DOHH2 (cell line): ENCODE data around the gene SPATA6.

ENCODE experiments used
- H3F3A ChIP-seq: fragments of 200-600 bp; sonication (generic), shearing (Covaris generic); 2 replicates; pipeline ENCODE4 v1.6.0; 2016; ENCODE audit warnings: antibody characterized with exemption, mild to moderate bottlenecking; ENCODE audit not compliant: control insufficient read depth, insufficient read depth
- H3K27ac ChIP-seq: fragments of 200-600 bp; sonication (generic); 2 replicates; pipeline ENCODE4 v1.5.1; 2014; ENCODE audit warnings: low read depth, mild to moderate bottlenecking, low read length, moderate library complexity
- H3K27me3 ChIP-seq: fragments of 200-600 bp; sonication (generic); 2 replicates; pipeline ENCODE4 v1.6.1; 2014; ENCODE audit warnings: mild to moderate bottlenecking, low read length, mixed read lengths; ENCODE audit not compliant: control insufficient read depth
- H3K36me3 ChIP-seq: fragments of 200-600 bp; sonication (generic); 2 replicates; pipeline ENCODE4 v1.6.1; 2014; ENCODE audit warnings: mild to moderate bottlenecking, low read length, moderate library complexity, mixed read lengths; ENCODE audit not compliant: control insufficient read depth
- H3K4me1 ChIP-seq: fragments of 200-600 bp; sonication (generic); 2 replicates; pipeline ENCODE4 v1.6.1; 2014; ENCODE audit warnings: mild to moderate bottlenecking, low read length, mixed read lengths; ENCODE audit not compliant: control insufficient read depth
- H3K4me2 ChIP-seq: fragments of 200-600 bp; sonication (generic); 2 replicates; pipeline ENCODE4 v1.6.0; 2014; ENCODE audit warnings: mild to moderate bottlenecking, low read length, moderate library complexity
- H3K4me3 ChIP-seq: fragments of 200-600 bp; sonication (generic); 2 replicates; pipeline ENCODE4 v1.5.1; 2014; ENCODE audit warnings: mild to moderate bottlenecking, low read length, mixed read lengths
- H3K79me2 ChIP-seq: fragments of 200-600 bp; sonication (generic); 2 replicates; pipeline ENCODE4 v1.6.1; 2014; ENCODE audit warnings: mild to moderate bottlenecking, low read length, mixed read lengths; ENCODE audit not compliant: control insufficient read depth
- H3K9me2 ChIP-seq: fragments of 200-600 bp; sonication (generic); replicated peaks from 2 replicates; pipeline ENCODE4 v1.6.1; 2014; ENCODE audit warnings: mild to moderate bottlenecking, low read length, mixed read lengths; ENCODE audit not compliant: control insufficient read depth
- H3K9me3 ChIP-seq: fragments of 200-600 bp; sonication (generic); 2 replicates; pipeline ENCODE4 v1.6.1; 2014; ENCODE audit warnings: antibody characterized with exemption, low read length, mixed read lengths; ENCODE audit not compliant: control insufficient read depth, insufficient read depth
- H4K20me1 ChIP-seq: fragments of 200-600 bp; sonication (generic); 2 replicates; pipeline ENCODE4 v1.6.0; 2014; ENCODE audit warnings: low read depth, mild to moderate bottlenecking, antibody characterized with exemption, low read length, moderate library complexity; ENCODE audit not compliant: control insufficient read depth, insufficient read depth
- CTCF ChIP-seq: fragments of 200-600 bp; sonication (generic); IDR thresholded peaks from one replicate; pipeline ENCODE4 v1.5.1; 2014; ENCODE audit warnings: antibody characterized with exemption, mild to moderate bottlenecking, low read depth, low read length; ENCODE audit not compliant: poor library complexity, severe bottlenecking
- EZH2phosphoT487 ChIP-seq: fragments of 200-600 bp; sonication (generic); IDR thresholded peaks from 2 replicates; pipeline ENCODE4 v1.6.1; 2017; ENCODE audit warnings: borderline replicate concordance, mild to moderate bottlenecking, antibody characterized with exemption, low read length, moderate library complexity, mixed read lengths

Gene SPATA6

GRCh38 chr1:48469616-48470480, 2.2 kb downstream of the SPATA6 start:
- TF ChIP-seq CTCF (no peak), EZH2phosphoT487 (no peak)
- Histone ChIP-seq H3K27ac (no peak overlapping the region), H3K4me2 (no peak overlapping the region)

GRCh38 chr1:48466594-48466993, 5.4 kb downstream of the SPATA6 start:
- Histone ChIP-seq H3F3A (no peaks in the 10 kb centered on the region), H3K9me3 (no peaks in the 10 kb centered on the region), H3K27ac (no peak overlapping the region), H3K27me3 (peaks cover 6% of the 10 kb centered on the region), H3K79me2 (no peaks in the 10 kb centered on the region), H3K36me3 (no peaks in the 10 kb centered on the region), H3K4me3 (no peak overlapping the region), H3K9me2 (no peaks in the 10 kb centered on the region), H3K4me2 (no peak overlapping the region), H3K4me1 (no peaks in the 10 kb centered on the region), H4K20me1 (no peaks in the 10 kb centered on the region)
- TF ChIP-seq CTCF (no peak), EZH2phosphoT487 (no peak)

More at GRCh38 chr1:48469616-48470480, 2.2 kb downstream of the SPATA6 start:
- peaks cover 6% of the 10 kb centered on the region for H3K4me1 ChIP-seq
- no peaks in the 10 kb centered on the region for H3K36me3 ChIP-seq
- no peaks in the 10 kb centered on the region for H3F3A ChIP-seq
- H3K79me2 ChIP-seq = no peaks in the 10 kb centered on the region
- no peaks in the 10 kb centered on the region for H3K9me3 ChIP-seq
- H4K20me1 ChIP-seq = no peaks in the 10 kb centered on the region
- H3K27me3 ChIP-seq = peaks cover 9% of the 10 kb centered on the region
- no peak overlapping the region for H3K4me3 ChIP-seq
- no peaks in the 10 kb centered on the region for H3K9me2 ChIP-seq

DNA sequence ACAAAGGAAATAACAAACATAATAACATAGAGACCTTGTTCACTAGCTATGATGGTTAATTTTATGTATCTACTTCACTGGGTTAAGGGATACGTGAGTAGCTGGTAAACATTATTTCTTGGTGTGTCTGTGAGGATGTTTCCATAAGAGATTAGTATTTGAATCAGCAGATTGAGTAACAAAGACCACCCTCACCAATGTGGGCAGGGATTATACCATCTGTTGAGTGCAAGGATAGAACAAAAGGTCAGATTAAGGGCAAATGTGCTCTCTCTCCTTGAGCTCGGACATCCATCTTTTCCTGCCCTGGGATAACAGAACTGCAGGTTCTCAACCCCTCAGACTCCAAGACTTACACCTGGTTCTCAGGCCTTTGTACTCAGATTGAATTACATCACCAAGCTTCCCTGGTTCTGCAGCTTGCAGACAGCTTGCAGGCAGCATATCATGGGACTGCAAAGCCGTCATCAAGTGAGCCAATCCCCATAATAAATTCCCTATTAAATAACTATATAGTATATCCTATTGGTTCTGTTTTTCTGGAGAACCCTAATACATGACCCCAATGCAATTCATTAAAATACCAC, 9.2 kb downstream of the SPATA6 start:
- Histone ChIP-seq H3K4me3 (no peak overlapping the region), H3K4me2 (no peak overlapping the region), H3K36me3 (no peaks in the 10 kb centered on the region), H3K9me2 (no peaks in the 10 kb centered on the region), H3K27me3 (no peaks in the 10 kb centered on the region; the same call in 1 of the 2 replicates), H3K79me2 (no peaks in the 10 kb centered on the region), H4K20me1 (no peaks in the 10 kb centered on the region), H3K27ac (no peak overlapping the region), H3K4me1 (no peaks in the 10 kb centered on the region), H3K9me3 (no peaks in the 10 kb centered on the region), H3F3A (no peaks in the 10 kb centered on the region)
- TF ChIP-seq CTCF = no peak
- TF ChIP-seq EZH2phosphoT487 = no peak
